GM18519 (cell line): Measurements from ENCODE around the gene TK1.

Experiments
- ATAC-seq: cut with Tn5 transposase; IDR thresholded peaks from one replicate; pipeline ENCODE4 v1.9.1; 2021; ENCODE audit warnings: mild to moderate bottlenecking, moderate library complexity; ENCODE audit not compliant: unreplicated experiment, low FRiP score

Gene TK1

GRCh38 chr17:78125138-78125913 lies 61.5 kb downstream of the TK1 start:
- no peak for ATAC-seq

GRCh38 chr17:78124836-78125137 lies 62.1 kb downstream of the TK1 start:
- ATAC-seq, result no peak
